GM12892 (cell line): ENCODE data around the gene ARHGAP24.

ENCODE experiments used
- POLR2A ChIP-seq: IDR thresholded peaks from 2 replicates; pipeline ENCODE4 v1.6.1; 2011; ENCODE audit warnings: low read depth, low read length, control low read depth
- POLR2AphosphoS5 ChIP-seq: IDR thresholded peaks from 2 replicates; pipeline ENCODE4 v1.6.1; 2011; ENCODE audit warnings: low read depth, low read length, control low read depth

- TF ChIP-seq POLR2AphosphoS5 (no peak), POLR2A (no peak)
Observed at GRCh38 chr4:85946821-85947220, 471.9 kb downstream of the ARHGAP24 start.
